Right atrium auricular region (tissue), 2 donors: ENCODE data around the gene CNNM1. TPM values are rescaled to one million over a fixed set of nuclear protein-coding genes. Genes with fewer than 3 reads are reported as not detected.

ENCODE experiments used
- DNase-seq: peaks from one replicate; pipeline ENCODE4 v3.0.0-alpha.2; 2019; ENCODE audit warnings: low spot score
- H3K27ac ChIP-seq, 2 donors: fragments of 200-600 bp; sonication (generic); 1 replicate in 1 of 2; 2 replicates in 1 of 2; pipeline ENCODE4 v1.5.1; 2016 to 2019
- H3K27me3 ChIP-seq, 2 donors: fragments of 200-600 bp; sonication (generic); one replicate each; pipeline versions ENCODE4 v1.5.1 to v1.6.0; 2017 to 2019
- H3K36me3 ChIP-seq: fragments of 200-600 bp; sonication (generic); one replicate; pipeline ENCODE4 v1.5.1; 2016
- H3K4me1 ChIP-seq, 2 donors: fragments of 200-600 bp; sonication (generic); one replicate each; pipeline versions ENCODE4 v1.5.1 to v1.6.0; 2017 to 2019
- H3K4me3 ChIP-seq, 2 donors: fragments of 200-600 bp; sonication (generic); 1 replicate in 1 of 2; 2 replicates in 1 of 2; pipeline ENCODE4 v1.5.1; 2017 to 2019; ENCODE audit warnings: mild to moderate bottlenecking in 1 of 2, moderate library complexity in 1 of 2
- H3K9me3 ChIP-seq, 2 donors: fragments of 200-600 bp; sonication (generic); one replicate each; pipeline ENCODE4 v1.5.1; 2019
- CTCF ChIP-seq, 2 donors: fragments of 200-600 bp; sonication (generic); IDR thresholded peaks; one replicate each; pipeline ENCODE4 v1.5.1; 2019; ENCODE audit warnings: antibody characterized with exemption in 2 of 2
- total RNA-seq, 2 donors: library from RNA; depleted of rRNA; stranded (reverse); fragments of >200 nt; gene quantifications; one replicate each; pipeline ENCODE4 v1.1.0, GENCODE V29; 2016

Gene CNNM1
- total RNA-seq, 2 donors from 2014 or later, result 0.07 to 0.79 TPM

GRCh38 chr10:99337901-99338300, 8.7 kb downstream of the CNNM1 start:
- H3K27me3 ChIP-seq, result no peaks in the 10 kb centered on the region
- no peak for TF ChIP-seq CTCF (IDR thresholded peaks at IDR 0.05)
- H3K36me3 ChIP-seq, result no peaks in the 10 kb centered on the region
- no peaks in the 10 kb centered on the region for H3K4me1 ChIP-seq
- no peaks in the 10 kb centered on the region for H3K9me3 ChIP-seq
- no peak overlapping the region for H3K27ac ChIP-seq
- no peak for DNase-seq
- no peak overlapping the region for H3K4me3 ChIP-seq

- Histone ChIP-seq H3K4me1 (no peaks in the 10 kb centered on the region), H3K4me3 (no peak overlapping the region), H3K27ac (no peak overlapping the region), H3K36me3 (no peaks in the 10 kb centered on the region), H3K27me3 (no peaks in the 10 kb centered on the region), H3K9me3 (no peaks in the 10 kb centered on the region)
- no peak for TF ChIP-seq CTCF (IDR thresholded peaks at IDR 0.05)
- no peak for DNase-seq
Measured at GRCh38 chr10:99339077-99339476, 9.9 kb downstream of the CNNM1 start.

GRCh38 chr10:99339563-99340047, 10.4 kb downstream of the CNNM1 start:
- no peak for DNase-seq

GRCh38 chr10:99340650-99341049, 11.5 kb downstream of the CNNM1 start:
- Histone ChIP-seq H3K27ac (no peak overlapping the region), H3K9me3 (no peaks in the 10 kb centered on the region), H3K4me1 (no peaks in the 10 kb centered on the region), H3K36me3 (no peaks in the 10 kb centered on the region), H3K4me3 (no peak overlapping the region), H3K27me3 (no peaks in the 10 kb centered on the region)
- no peak for DNase-seq
- no peak for TF ChIP-seq CTCF (IDR thresholded peaks at IDR 0.05)

More at GRCh38 chr10:99339563-99340047, 10.4 kb downstream of the CNNM1 start:
- Histone ChIP-seq H3K4me3 (no peak overlapping the region), H3K27me3 (no peaks in the 10 kb centered on the region), H3K36me3 (no peaks in the 10 kb centered on the region), H3K4me1 (no peaks in the 10 kb centered on the region), H3K9me3 (no peaks in the 10 kb centered on the region), H3K27ac (no peak overlapping the region)
- TF ChIP-seq CTCF (IDR thresholded peaks at IDR 0.05), result no peak

- Histone ChIP-seq H3K27ac (no peak overlapping the region), H3K9me3 (no peaks in the 10 kb centered on the region), H3K36me3 (no peaks in the 10 kb centered on the region), H3K4me3 (no peak overlapping the region), H3K4me1 (no peaks in the 10 kb centered on the region), H3K27me3 (no peaks in the 10 kb centered on the region)
- DNase-seq, result no peak
- no peak for TF ChIP-seq CTCF (IDR thresholded peaks at IDR 0.05)
Measured at GRCh38 chr10:99341248-99341647, 12.1 kb downstream of the CNNM1 start.

GRCh38 chr10:99341860-99342490, 12.8 kb downstream of the CNNM1 start:
- H3K27ac ChIP-seq, result no peak overlapping the region
- no peaks in the 10 kb centered on the region for H3K36me3 ChIP-seq
- H3K4me1 ChIP-seq, result no peaks in the 10 kb centered on the region
- DNase-seq, result no peak
- no peak for TF ChIP-seq CTCF (IDR thresholded peaks at IDR 0.05)
- H3K9me3 ChIP-seq, result no peaks in the 10 kb centered on the region
- no peaks in the 10 kb centered on the region for H3K27me3 ChIP-seq
- no peak overlapping the region for H3K4me3 ChIP-seq
